ENCODE results near the gene CINP. TPM values are rescaled to one million over a fixed set of nuclear protein-coding genes. Genes with fewer than 3 reads are reported as not detected.

The CINP gene
- total and polyA plus RNA-seq, 2 of the 13 experiments (the other 11 are each of a cell fraction or from before 2014, with no cell fraction given) = 32.8 to 42.8 TPM

GRCh38 chr14:102316743-102317563, 45.7 kb downstream of the CINP start (continued):
- TF ChIP-seq ZBTB4 (CRISPR knock-in tag; IDR thresholded peaks at IDR 0.05; ENCODE audit: borderline replicate concordance) (no peak), ETS1 (CRISPR knock-in tag; IDR thresholded peaks at IDR 0.05) (no peak), ZBTB39 (CRISPR knock-in tag; IDR thresholded peaks at IDR 0.05) (no peak), PRDM15 (CRISPR knock-in tag; IDR thresholded peaks at IDR 0.05) (no peak), THRA (CRISPR knock-in tag; IDR thresholded peaks at IDR 0.05; ENCODE audit: borderline replicate concordance) (peak; percentile 75), ZNF124 (CRISPR knock-in tag; IDR thresholded peaks at IDR 0.05) (peak; percentile 89), ZNF776 (CRISPR knock-in tag; IDR thresholded peaks at IDR 0.05) (peak; percentile 68), BHLHE40 (IDR thresholded peaks at IDR 0.05; ENCODE audit: low read length) (no peak), PCBP1 (IDR thresholded peaks at IDR 0.05; ENCODE audit: borderline replicate concordance, low read depth, low read length) (no peak), SMAD1 (CRISPR knock-in tag; IDR thresholded peaks at IDR 0.05; ENCODE audit: borderline replicate concordance, low read depth) (0 out of 2 replicates have a peak, but pooled peaks have one; percentile 12)
